GM12875 (cell line): Measurements from ENCODE around the gene TGM1.

Experiments used
- H3K4me3 ChIP-seq: one replicate; pipeline ENCODE4 v1.5.1; 2011; ENCODE audit warnings: low read depth, low read length, control low read depth
- CTCF ChIP-seq: IDR thresholded peaks from 2 replicates; pipeline ENCODE4 v1.5.1; 2011; ENCODE audit warnings: low read depth, mild to moderate bottlenecking, control low read depth, inconsistent platforms, low read length, moderate library complexity, borderline replicate concordance; ENCODE audit not compliant: insufficient read depth

The TGM1 gene

GRCh38 chr14:24281636-24282035, 18.7 kb upstream of the TGM1 start:
- TF ChIP-seq CTCF, result no peak

GRCh38 chr14:24280797-24281460, 18.0 kb upstream of the TGM1 start:
- no peak for TF ChIP-seq CTCF
- H3K4me3 ChIP-seq, result no peak overlapping the region

More at GRCh38 chr14:24281636-24282035, 18.7 kb upstream of the TGM1 start:
- no peak overlapping the region for H3K4me3 ChIP-seq

- peak; percentile 42; the same call in 1 of the 2 replicates for TF ChIP-seq CTCF
- no peak overlapping the region for H3K4me3 ChIP-seq
These were observed 16.6 kb upstream of the TGM1 start for GRCh38 chr14:24279301-24280186.

GRCh38 chr14:24278424-24278823, 15.4 kb upstream of the TGM1 start:
- H3K4me3 ChIP-seq, result no peak overlapping the region
- no peak for TF ChIP-seq CTCF

- TF ChIP-seq CTCF, result no peak
- no peak overlapping the region for H3K4me3 ChIP-seq
These were observed 14.8 kb upstream of the TGM1 start for GRCh38 chr14:24277606-24278321.

- no peak overlapping the region for H3K4me3 ChIP-seq
- no peak for TF ChIP-seq CTCF
These were observed 14.1 kb upstream of the TGM1 start for GRCh38 chr14:24277071-24277470.
